ENCODE results near the gene CYB561. TPM values are rescaled to one million over a fixed set of nuclear protein-coding genes. Genes with fewer than 3 reads are reported as not detected.

Gene CYB561
- total RNA-seq, 1 experiment from 2014 or later: 67.6 TPM

GRCh38 chr17:63420868-63421680 is 25.0 kb downstream of the CYB561 start:
- H3K4me2 ChIP-seq (ENCODE audit: low read length): no peak overlapping the region
- H3K9me2 ChIP-seq (ENCODE audit: insufficient read depth): no peaks in the 10 kb centered on the region
- H2AFZ ChIP-seq (ENCODE audit: low read depth, low read length, poor library complexity, severe bottlenecking): no peak overlapping the region
- ATAC-seq: no peak
- ChIA-PET CTCF (no interaction called here), POLR2A (no interaction called here), RAD21 (ENCODE audit: low non-redundant PET in 1 of 2, low total read pairs in 2 of 2, uncharacterized antibody in 2 of 2, unreplicated experiment in 2 of 2) (no interaction called here)
- no peak overlapping the region for H3K27ac ChIP-seq (ENCODE audit: low read depth, low read length)
- no peak overlapping the region for H3K4me3 ChIP-seq (replicated peaks in 1 of 2; ENCODE audit: low read depth in 1 of 2, low read length in 2 of 2)
- H4K20me1 ChIP-seq (ENCODE audit: insufficient read depth): no peaks in the 10 kb centered on the region
- TF ChIP-seq EGR1 (IDR thresholded peaks at IDR 0.05; ENCODE audit: low read depth) (no peak), CBX3 (IDR thresholded peaks at IDR 0.05; ENCODE audit: low read depth) (no peak), FOSL1 (IDR thresholded peaks at IDR 0.05; ENCODE audit: low read depth) (no peak), JUND (IDR thresholded peaks at IDR 0.05) (no peak), POLR2A (IDR thresholded peaks at IDR 0.05; ENCODE audit: borderline replicate concordance, extremely low read depth, insufficient read depth, insufficient read length) (no peak), CEBPB (IDR thresholded peaks at IDR 0.05; ENCODE audit: low read depth) (no peak), TCF7L2 (IDR thresholded peaks at IDR 0.05; ENCODE audit: borderline replicate concordance, extremely low read depth, insufficient read depth, insufficient read length) (no peak), EZH2 (IDR thresholded peaks at IDR 0.05) (no peak), RAD21 (IDR thresholded peaks at IDR 0.05; ENCODE audit: low read depth) (no peak), CTCF (IDR thresholded peaks at IDR 0.05 in 2 of 3, conservative IDR thresholded peaks at IDR 0.05 in 1 of 3; ENCODE audit: borderline replicate concordance in 1 of 3, insufficient read depth in 1 of 3, low read depth in 2 of 3, low read length in 2 of 3) (no peak), YY1 (IDR thresholded peaks at IDR 0.05; ENCODE audit: extremely low read depth, insufficient replicate concordance, low read depth, low read length) (no peak), ZFX (IDR thresholded peaks at IDR 0.05) (no peak), ELF1 (IDR thresholded peaks at IDR 0.05; ENCODE audit: borderline replicate concordance, low read depth) (no peak), POLR2AphosphoS5 (IDR thresholded peaks at IDR 0.05; ENCODE audit: low read depth, low read length) (no peak), SP1 (IDR thresholded peaks at IDR 0.05; ENCODE audit: low read depth) (no peak), SRF (IDR thresholded peaks at IDR 0.05; ENCODE audit: low read depth) (no peak)
- TF ChIP-seq, protein P1, sequence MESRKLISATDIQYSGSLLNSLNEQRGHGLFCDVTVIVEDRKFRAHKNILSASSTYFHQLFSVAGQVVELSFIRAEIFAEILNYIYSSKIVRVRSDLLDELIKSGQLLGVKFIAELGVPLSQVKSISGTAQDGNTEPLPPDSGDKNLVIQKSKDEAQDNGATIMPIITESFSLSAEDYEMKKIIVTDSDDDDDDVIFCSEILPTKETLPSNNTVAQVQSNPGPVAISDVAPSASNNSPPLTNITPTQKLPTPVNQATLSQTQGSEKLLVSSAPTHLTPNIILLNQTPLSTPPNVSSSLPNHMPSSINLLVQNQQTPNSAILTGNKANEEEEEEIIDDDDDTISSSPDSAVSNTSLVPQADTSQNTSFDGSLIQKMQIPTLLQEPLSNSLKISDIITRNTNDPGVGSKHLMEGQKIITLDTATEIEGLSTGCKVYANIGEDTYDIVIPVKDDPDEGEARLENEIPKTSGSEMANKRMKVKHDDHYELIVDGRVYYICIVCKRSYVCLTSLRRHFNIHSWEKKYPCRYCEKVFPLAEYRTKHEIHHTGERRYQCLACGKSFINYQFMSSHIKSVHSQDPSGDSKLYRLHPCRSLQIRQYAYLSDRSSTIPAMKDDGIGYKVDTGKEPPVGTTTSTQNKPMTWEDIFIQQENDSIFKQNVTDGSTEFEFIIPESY (IDR thresholded peaks at IDR 0.05; ENCODE audit: extremely low read depth, insufficient replicate concordance, low read length): no peak
- TF ChIP-seq, protein P2, sequence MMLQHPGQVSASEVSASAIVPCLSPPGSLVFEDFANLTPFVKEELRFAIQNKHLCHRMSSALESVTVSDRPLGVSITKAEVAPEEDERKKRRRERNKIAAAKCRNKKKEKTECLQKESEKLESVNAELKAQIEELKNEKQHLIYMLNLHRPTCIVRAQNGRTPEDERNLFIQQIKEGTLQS (IDR thresholded peaks at IDR 0.05): no peak
- TF ChIP-seq, protein P3, sequence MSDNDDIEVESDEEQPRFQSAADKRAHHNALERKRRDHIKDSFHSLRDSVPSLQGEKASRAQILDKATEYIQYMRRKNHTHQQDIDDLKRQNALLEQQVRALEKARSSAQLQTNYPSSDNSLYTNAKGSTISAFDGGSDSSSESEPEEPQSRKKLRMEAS (IDR thresholded peaks at IDR 0.05): no peak
- no peaks in the 10 kb centered on the region for H3K79me2 ChIP-seq (ENCODE audit: insufficient read depth, low read length)
- H3K9me3 ChIP-seq (ENCODE audit: control insufficient read depth in 1 of 2, insufficient read depth in 1 of 2, low read depth in 1 of 2, low read length in 2 of 2): no peaks in the 10 kb centered on the region
- intact Hi-C loops (cut with micrococcal nuclease): no loop called here
- H3K9ac ChIP-seq (ENCODE audit: low read length): no peak overlapping the region
- H3K4me1 ChIP-seq (ENCODE audit: control insufficient read depth in 1 of 2, insufficient read depth in 2 of 2, low read length in 2 of 2): no peaks in the 10 kb centered on the region
- no TSS peak for BruUV-seq (replicated peaks)
- no peak for DNase-seq (ENCODE audit: low read depth, low spot score)
- H3K27me3 ChIP-seq (ENCODE audit: insufficient read depth, low read length): no peaks in the 10 kb centered on the region
- H3K36me3 ChIP-seq (ENCODE audit: control insufficient read depth in 1 of 2, insufficient read depth in 2 of 2, low read length in 2 of 2): 0 out of 4 replicates have a peak, but pooled peaks cover 0 to 6% of the 10 kb centered on the region in 2 experiments

All from HCT116 (cell line).